LNCaP clone FGC (cell line): ENCODE data around the gene IVL.

ENCODE experiments used
- DNase-seq: peaks from one replicate; pipeline ENCODE4 v3.0.0-alpha.2; 2011; ENCODE audit warnings: low read depth
- H3K4me3 ChIP-seq: 2 replicates; pipeline ENCODE4 v1.5.1; 2011; ENCODE audit warnings: mild to moderate bottlenecking, low read depth, low read length, control low read depth
- CTCF ChIP-seq: IDR thresholded peaks from 2 replicates; pipeline ENCODE4 v1.5.1; 2012; ENCODE audit warnings: mild to moderate bottlenecking; ENCODE audit not compliant: control insufficient read depth, insufficient read depth; ENCODE audit errors: extremely low read depth

IVL gene

DNA sequence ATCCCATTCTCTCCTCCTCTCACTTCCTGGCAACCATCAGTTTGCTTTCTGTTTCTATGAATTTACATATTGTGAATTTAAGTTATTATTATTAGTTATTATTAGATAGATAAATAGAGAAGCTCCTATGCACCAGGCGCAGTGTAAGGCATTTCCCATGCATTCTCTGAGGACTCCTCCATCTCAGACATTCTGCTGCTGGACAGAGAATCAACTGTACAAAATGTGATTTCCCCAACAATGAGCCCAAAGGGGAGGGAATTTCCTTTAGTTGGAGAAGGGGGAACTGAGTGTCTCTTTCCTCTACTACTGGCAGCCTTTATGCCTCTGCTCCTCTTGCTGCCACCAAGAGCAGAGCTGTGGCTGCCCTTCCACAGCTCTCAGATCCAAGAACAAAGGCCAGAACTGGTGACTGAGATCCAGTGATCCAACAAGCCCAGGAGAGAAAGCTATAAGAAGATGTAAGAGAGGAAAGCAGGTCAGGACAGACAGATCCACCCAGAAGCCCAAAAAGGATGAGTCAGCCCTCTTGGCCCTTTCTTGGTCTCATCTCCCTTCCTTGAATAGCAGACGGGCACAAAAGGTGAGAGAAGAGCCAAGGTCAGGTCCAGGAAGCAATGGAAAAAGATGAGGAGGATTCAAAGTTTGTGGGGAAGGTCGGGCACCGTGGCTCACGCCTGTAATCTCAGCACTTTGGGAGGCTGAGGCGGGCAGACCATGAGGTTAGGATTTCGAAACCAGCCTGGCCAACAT is 3.5 kb upstream of the IVL start:
- DNase-seq: no peak
- H3K4me3 ChIP-seq: no peak overlapping the region
- no peak for TF ChIP-seq CTCF

- no peak for TF ChIP-seq CTCF
- DNase-seq: no peak
- no peak overlapping the region for H3K4me3 ChIP-seq
Observed at GRCh38 chr1:152906023-152906565, 2.3 kb upstream of the IVL start.

GRCh38 chr1:152909206-152909605 is 860 bp downstream of the IVL start:
- no peak for TF ChIP-seq CTCF
- H3K4me3 ChIP-seq: no peak overlapping the region
- DNase-seq: no peak

DNA sequence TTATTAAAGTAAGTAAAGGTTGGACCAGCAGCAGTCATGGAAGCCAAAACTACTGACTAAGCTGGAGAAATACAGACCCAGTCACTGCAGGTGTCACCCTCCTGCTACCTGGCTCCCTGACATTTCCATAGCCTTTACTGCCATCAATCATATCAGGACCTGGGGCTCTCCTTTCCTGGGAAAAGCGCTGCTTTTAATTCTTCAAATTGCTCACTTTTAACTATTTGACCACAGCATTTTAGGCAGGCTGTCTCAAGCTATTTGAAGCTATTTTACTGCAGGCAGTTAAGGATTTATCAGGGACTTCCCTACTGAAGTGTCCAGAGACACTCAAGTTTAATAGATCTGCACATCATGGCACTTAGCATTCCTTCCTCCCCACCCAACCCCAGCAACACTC is 4.1 kb downstream of the IVL start:
- no peak for DNase-seq
- no peak for TF ChIP-seq CTCF
- H3K4me3 ChIP-seq: no peak overlapping the region

GRCh38 chr1:152912900-152913299 is 4.6 kb downstream of the IVL start:
- DNase-seq: no peak
- no peak for TF ChIP-seq CTCF
- H3K4me3 ChIP-seq: no peak overlapping the region

DNA sequence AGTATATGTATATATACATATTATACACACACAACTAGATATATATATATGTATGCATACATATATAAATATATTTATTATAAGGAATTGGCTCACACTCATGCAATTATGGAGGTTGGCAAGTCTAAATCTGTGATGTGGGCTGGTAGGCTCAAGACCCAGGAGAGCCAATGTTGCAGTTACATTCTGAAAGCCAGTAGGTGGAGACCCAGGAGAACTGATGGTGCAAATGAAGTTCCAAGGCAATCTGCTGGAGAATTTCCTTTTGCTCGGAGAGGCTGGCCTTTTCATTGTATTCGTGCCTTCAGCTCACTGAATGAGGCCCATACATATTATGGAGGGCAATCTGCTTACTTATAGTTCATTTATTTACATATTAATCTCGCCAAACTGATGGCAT is 9.4 kb downstream of the IVL start:
- no peak overlapping the region for H3K4me3 ChIP-seq
- peak; percentile 50 for TF ChIP-seq CTCF
- peak; percentile 6 for DNase-seq

DNA sequence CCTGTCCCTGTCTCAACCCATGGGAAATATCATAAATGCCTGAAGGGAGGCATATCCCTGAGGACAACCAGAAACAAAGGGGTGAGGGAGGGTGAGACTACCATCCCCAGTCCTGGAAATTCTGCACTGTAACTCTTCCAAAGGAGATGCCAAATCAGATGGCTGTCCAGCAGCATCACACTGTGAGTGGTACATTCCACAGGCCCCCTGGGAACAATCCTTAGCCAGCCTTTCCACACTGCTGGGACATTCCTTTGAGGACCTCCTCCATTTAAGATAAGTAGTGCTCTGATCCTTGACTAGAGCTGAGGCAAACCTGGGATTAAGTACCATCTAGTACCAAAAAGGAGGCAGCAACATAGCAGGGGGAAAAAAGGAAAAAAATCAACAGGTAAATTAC is 10.7 kb downstream of the IVL start:
- H3K4me3 ChIP-seq: no peak overlapping the region
- TF ChIP-seq CTCF: no peak
- DNase-seq: no peak
